ENCODE measurements around the gene GCGR. TPM values are rescaled to one million over a fixed set of nuclear protein-coding genes. Genes with fewer than 3 reads are reported as not detected.

The GCGR gene
- total RNA-seq, 1 donor from 2014 or later, result not detected

DNA sequence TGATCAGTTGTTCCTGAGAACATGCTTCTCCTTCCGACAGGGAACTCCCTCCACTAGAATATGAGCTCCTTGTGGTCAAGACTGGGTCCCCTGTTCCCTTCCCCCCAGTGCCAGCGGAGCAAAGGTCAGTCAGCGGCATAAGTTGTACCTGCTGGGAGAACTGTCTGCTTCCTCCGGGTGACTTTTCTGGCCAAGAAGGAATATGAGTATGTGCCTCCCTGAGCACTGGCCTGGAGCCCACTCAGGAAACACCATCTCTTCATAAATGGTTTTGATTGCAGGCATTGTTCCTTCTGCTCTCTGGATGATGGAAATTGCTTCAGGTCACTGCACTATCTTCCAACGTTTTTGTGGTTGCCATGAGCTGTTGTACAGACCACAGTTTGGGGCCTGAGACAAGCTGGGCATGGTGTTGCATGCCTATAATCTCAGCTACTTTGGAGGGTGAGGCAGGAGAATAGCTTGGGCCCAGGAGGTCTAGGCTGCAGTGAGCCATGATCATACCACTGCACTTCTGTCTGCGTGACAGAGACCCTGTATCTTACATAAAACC lies 59.2 kb downstream of the GCGR start:
- Histone ChIP-seq H3K79me2 (ENCODE audit: low read depth) (peaks cover 55% of the 10 kb centered on the region), H4K20me1 (ENCODE audit: low read depth) (peaks cover 45% of the 10 kb centered on the region)
- H3K36me3 Mint-ChIP-seq, result peaks cover 9% of the 10 kb centered on the region

More for the DNA sequence above, 59.2 kb downstream of the GCGR start:
- no peaks in the 10 kb centered on the region for H3K9me3 ChIP-seq (ENCODE audit: low read depth)
- Mint-ChIP-seq H3K4me1 (peaks cover 16% of the 10 kb centered on the region), H3K27ac (no peak overlapping the region), H3K9me3 (no peaks in the 10 kb centered on the region), H3K4me3 (peak overlapping the region; percentile 80), H3K27me3 (ENCODE audit: insufficient read depth, low read depth) (peaks cover 11% of the 10 kb centered on the region)
- no peak for DNase-seq (ENCODE audit: low spot score)
- no peaks in the 10 kb centered on the region for H3K27me3 ChIP-seq
- no peak overlapping the region for H3K4me3 ChIP-seq
- H3K4me1 ChIP-seq, result peaks cover 7% of the 10 kb centered on the region
- H3F3A ChIP-seq (ENCODE audit: low read depth), result peaks cover 53% of the 10 kb centered on the region
- H3K36me3 ChIP-seq, result no peaks in the 10 kb centered on the region
- TF ChIP-seq EZH2phosphoT487 (IDR thresholded peaks at IDR 0.05) (no peak), EZH2 (IDR thresholded peaks at IDR 0.05) (no peak)
- TF ChIP-seq, protein P1, sequence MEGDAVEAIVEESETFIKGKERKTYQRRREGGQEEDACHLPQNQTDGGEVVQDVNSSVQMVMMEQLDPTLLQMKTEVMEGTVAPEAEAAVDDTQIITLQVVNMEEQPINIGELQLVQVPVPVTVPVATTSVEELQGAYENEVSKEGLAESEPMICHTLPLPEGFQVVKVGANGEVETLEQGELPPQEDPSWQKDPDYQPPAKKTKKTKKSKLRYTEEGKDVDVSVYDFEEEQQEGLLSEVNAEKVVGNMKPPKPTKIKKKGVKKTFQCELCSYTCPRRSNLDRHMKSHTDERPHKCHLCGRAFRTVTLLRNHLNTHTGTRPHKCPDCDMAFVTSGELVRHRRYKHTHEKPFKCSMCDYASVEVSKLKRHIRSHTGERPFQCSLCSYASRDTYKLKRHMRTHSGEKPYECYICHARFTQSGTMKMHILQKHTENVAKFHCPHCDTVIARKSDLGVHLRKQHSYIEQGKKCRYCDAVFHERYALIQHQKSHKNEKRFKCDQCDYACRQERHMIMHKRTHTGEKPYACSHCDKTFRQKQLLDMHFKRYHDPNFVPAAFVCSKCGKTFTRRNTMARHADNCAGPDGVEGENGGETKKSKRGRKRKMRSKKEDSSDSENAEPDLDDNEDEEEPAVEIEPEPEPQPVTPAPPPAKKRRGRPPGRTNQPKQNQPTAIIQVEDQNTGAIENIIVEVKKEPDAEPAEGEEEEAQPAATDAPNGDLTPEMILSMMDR (IDR thresholded peaks at IDR 0.05), result no peak
- H3K9ac ChIP-seq, result no peak overlapping the region
- H2AFZ ChIP-seq (replicated peaks), result no peak overlapping the region
- no peak overlapping the region for H3K27ac ChIP-seq
- no peak overlapping the region for H3K4me2 ChIP-seq

Other genes with a start within 250 kb of the GCGR start
- gene NPLOC4, start 167.0 kb upstream of the GCGR start, total RNA-seq (ENCODE audit: low replicate concordance), result 44.1 and 58.7 TPM in 2 replicates
- 0.93 and 2.2 TPM in 2 replicates for gene TSPAN10, start 167.0 kb upstream of the GCGR start, total RNA-seq (ENCODE audit: low replicate concordance)
- gene PDE6G, start 147.6 kb upstream of the GCGR start, total RNA-seq (ENCODE audit: low replicate concordance), result not detected in 2 replicates
- 11.9 and 51.4 TPM in 2 replicates for gene OXLD1, start 137.5 kb upstream of the GCGR start, total RNA-seq (ENCODE audit: low replicate concordance)
- gene CCDC137, start 137.4 kb upstream of the GCGR start, total RNA-seq (ENCODE audit: low replicate concordance), result 22.4 and 27.8 TPM in 2 replicates
- gene ARL16, start 120.4 kb upstream of the GCGR start, total RNA-seq (ENCODE audit: low replicate concordance), result 31.2 and 40.3 TPM in 2 replicates
- gene HGS, start 120.1 kb upstream of the GCGR start, total RNA-seq (ENCODE audit: low replicate concordance), result 46.2 and 79.3 TPM in 2 replicates
- gene MRPL12, start 100.8 kb upstream of the GCGR start, total RNA-seq (ENCODE audit: low replicate concordance), result 13.2 and 30.9 TPM in 2 replicates
- gene SLC25A10, start 91.9 kb upstream of the GCGR start, total RNA-seq (ENCODE audit: low replicate concordance), result 9.1 and 29.3 TPM in 2 replicates
- gene MCRIP1, start 29.1 kb downstream of the GCGR start, total RNA-seq (ENCODE audit: low replicate concordance), result 45.6 and 110 TPM in 2 replicates
- gene PPP1R27, start 30.9 kb downstream of the GCGR start, total RNA-seq (ENCODE audit: low replicate concordance), result 0.12 TPM in 1 of 2 replicates, not detected in the other
- 203 and 344 TPM in 2 replicates for gene P4HB, start 56.4 kb downstream of the GCGR start, total RNA-seq (ENCODE audit: low replicate concordance)
- 25.1 and 47.9 TPM in 2 replicates for gene ARHGDIA, start 67.2 kb downstream of the GCGR start, total RNA-seq (ENCODE audit: low replicate concordance)
- gene ALYREF, start 87.4 kb downstream of the GCGR start, total RNA-seq (ENCODE audit: low replicate concordance), result 140 and 156 TPM in 2 replicates
- 100 and 220 TPM in 2 replicates for gene ANAPC11, start 87.6 kb downstream of the GCGR start, total RNA-seq (ENCODE audit: low replicate concordance)
- gene NPB, start 98.1 kb downstream of the GCGR start, total RNA-seq (ENCODE audit: low replicate concordance), result 2.8 TPM in 1 of 2 replicates, not detected in the other
- gene PCYT2, start 107.2 kb downstream of the GCGR start, total RNA-seq (ENCODE audit: low replicate concordance), result 6.8 and 17.0 TPM in 2 replicates
- gene SIRT7, start 114.0 kb downstream of the GCGR start, total RNA-seq (ENCODE audit: low replicate concordance), result 5.1 and 15.2 TPM in 2 replicates
- 8.1 and 12.9 TPM in 2 replicates for gene MAFG, start 123.6 kb downstream of the GCGR start, total RNA-seq (ENCODE audit: low replicate concordance)
- 32.6 and 72.2 TPM in 2 replicates for gene PYCR1, start 133.2 kb downstream of the GCGR start, total RNA-seq (ENCODE audit: low replicate concordance)
- gene MYADML2, start 143.1 kb downstream of the GCGR start, total RNA-seq (ENCODE audit: low replicate concordance), result 0.11 TPM in 1 of 2 replicates, not detected in the other
- 0.25 TPM in 1 of 2 replicates, not detected in the other for gene NOTUM, start 157.0 kb downstream of the GCGR start, total RNA-seq (ENCODE audit: low replicate concordance)
- 13.1 and 40.9 TPM in 2 replicates for gene ASPSCR1, start 173.5 kb downstream of the GCGR start, total RNA-seq (ENCODE audit: low replicate concordance)
- 53.0 and 85.0 TPM in 2 replicates for gene CENPX, start 218.7 kb downstream of the GCGR start, total RNA-seq (ENCODE audit: low replicate concordance)
- 15.4 and 46.7 TPM in 2 replicates for gene LRRC45, start 219.2 kb downstream of the GCGR start, total RNA-seq (ENCODE audit: low replicate concordance)
- gene RAC3, start 227.5 kb downstream of the GCGR start, total RNA-seq (ENCODE audit: low replicate concordance), result 31.6 and 81.2 TPM in 2 replicates
- 36.5 and 64.9 TPM in 2 replicates for gene DCXR, start 233.5 kb downstream of the GCGR start, total RNA-seq (ENCODE audit: low replicate concordance)
- 13.6 and 41.0 TPM in 2 replicates for gene RFNG, start 247.7 kb downstream of the GCGR start, total RNA-seq (ENCODE audit: low replicate concordance)
- 86.6 and 174 TPM in 2 replicates for gene GPS1, start 247.7 kb downstream of the GCGR start, total RNA-seq (ENCODE audit: low replicate concordance)